DND-41 (cell line): ENCODE measurements around the gene STPG3.

Source experiments
- ATAC-seq: fragments of 200-7000 bp; cut with Tn5 transposase; 3 replicates; pipeline ENCODE4 v1.9.1; 2021; ENCODE audit warnings: low read depth; ENCODE audit not compliant: insufficient read depth
- DNase-seq: peaks from one replicate; pipeline ENCODE4 v3.0.0-alpha.2; 2020
- H2AFZ ChIP-seq: 2 replicates; pipeline ENCODE4 v1.6.0; 2012; ENCODE audit warnings: low read depth, low read length
- H3K27ac ChIP-seq: 2 replicates; pipeline ENCODE4 v1.5.1; 2012; ENCODE audit warnings: low read length, inconsistent platforms
- H3K27me3 ChIP-seq: fragments of 200-600 bp; sonication (generic); 2 replicates; pipeline ENCODE4 v1.6.0; 2012; ENCODE audit warnings: low read length, mild to moderate bottlenecking, inconsistent platforms; ENCODE audit not compliant: insufficient read depth, poor library complexity
- H3K36me3 ChIP-seq: 2 replicates; pipeline ENCODE4 v1.5.1; 2012; ENCODE audit warnings: low read length, inconsistent platforms; ENCODE audit not compliant: insufficient read depth
- H3K4me1 ChIP-seq: 2 replicates; pipeline ENCODE4 v1.5.1; 2012; ENCODE audit warnings: mild to moderate bottlenecking, low read length; ENCODE audit not compliant: insufficient read depth
- H3K4me2 ChIP-seq: 2 replicates; pipeline ENCODE4 v1.6.0; 2012; ENCODE audit warnings: mild to moderate bottlenecking, moderate library complexity, low read length, inconsistent platforms; ENCODE audit not compliant: insufficient read depth
- H3K4me3 ChIP-seq, 2 experiments: fragments of 200-600 bp in 1 of 2; shearing (Covaris generic) in 1 of 2; 2 replicates each; pipeline ENCODE4 v1.5.1; 2012 to 2016; ENCODE audit warnings: inconsistent platforms in 2 of 2, low read length in 2 of 2, mild to moderate bottlenecking in 2 of 2, low read depth in 1 of 2, moderate library complexity in 1 of 2
- H3K79me2 ChIP-seq: 2 replicates; pipeline ENCODE4 v1.6.0; 2012; ENCODE audit warnings: low read length, inconsistent platforms; ENCODE audit not compliant: insufficient read depth
- H3K9ac ChIP-seq: 2 replicates; pipeline ENCODE4 v1.6.0; 2012; ENCODE audit warnings: low read depth, mild to moderate bottlenecking, inconsistent platforms, low read length, moderate library complexity
- H3K9me3 ChIP-seq: 2 replicates; pipeline ENCODE4 v1.5.1; 2012; ENCODE audit warnings: low read length, moderate library complexity, mild to moderate bottlenecking, inconsistent platforms; ENCODE audit not compliant: insufficient read depth, severe bottlenecking
- H4K20me1 ChIP-seq: 2 replicates; pipeline ENCODE4 v1.6.0; 2012; ENCODE audit warnings: low read length; ENCODE audit not compliant: insufficient read depth
- CTCF ChIP-seq: IDR thresholded peaks from 2 replicates; pipeline ENCODE4 v1.5.1; 2012; ENCODE audit warnings: borderline replicate concordance, low read length, moderate library complexity, mild to moderate bottlenecking; ENCODE audit not compliant: poor library complexity, severe bottlenecking; ENCODE audit errors: extremely low read depth
- EZH2 ChIP-seq: IDR thresholded peaks from 3 replicates; pipeline ENCODE4 v1.6.1; 2012; ENCODE audit warnings: borderline replicate concordance, low read depth, mild to moderate bottlenecking, moderate library complexity, low read length, inconsistent platforms; ENCODE audit not compliant: severe bottlenecking

Gene STPG3

DNA sequence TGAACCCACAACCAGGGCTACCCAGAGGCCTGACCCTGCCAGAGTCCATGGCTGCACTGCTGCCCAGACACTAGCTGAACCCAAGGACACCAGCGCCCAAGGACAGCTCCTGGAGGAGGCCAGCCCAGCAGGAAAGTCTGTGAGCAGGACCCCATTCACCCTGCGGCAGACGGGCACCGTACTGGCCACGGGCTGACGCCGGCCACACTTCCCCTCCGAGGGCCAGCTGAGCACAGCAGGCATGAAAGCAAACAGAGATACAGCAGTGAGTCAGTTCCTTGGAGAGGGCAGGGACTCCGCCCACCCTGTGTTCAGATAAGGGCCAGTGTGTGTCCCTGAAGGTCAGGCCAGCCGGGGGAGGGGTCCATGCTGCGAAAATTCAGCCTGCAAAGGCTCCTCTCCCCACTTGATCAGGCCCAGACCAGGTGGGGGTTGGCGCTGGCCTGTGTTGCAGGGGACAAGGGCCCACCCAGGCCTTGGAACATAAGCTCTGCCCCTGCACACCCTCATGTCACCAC is 32.3 kb upstream of the STPG3 start:
- Histone ChIP-seq H3K27me3 (no peaks in the 10 kb centered on the region), H3K4me2 (no peak overlapping the region), H3K9ac (no peak overlapping the region), H3K4me3 (no peak overlapping the region), H3K4me1 (peaks cover 7% of the 10 kb centered on the region), H4K20me1 (no peaks in the 10 kb centered on the region; the same call in 1 of the 2 replicates), H3K79me2 (no peaks in the 10 kb centered on the region), H3K9me3 (no peaks in the 10 kb centered on the region), H3K27ac (no peak overlapping the region), H2AFZ (no peak overlapping the region), H3K36me3 (peaks cover 19% of the 10 kb centered on the region)
- no peak for TF ChIP-seq CTCF
- no peak for TF ChIP-seq EZH2
- ATAC-seq (no peak), DNase-seq (no peak)

GRCh38 chr9:137219757-137220316 is 31.2 kb upstream of the STPG3 start:
- Histone ChIP-seq H3K79me2 (no peaks in the 10 kb centered on the region), H3K36me3 (peaks cover 11% of the 10 kb centered on the region), H2AFZ (no peak overlapping the region), H3K4me1 (peaks cover 17% of the 10 kb centered on the region), H3K27ac (no peak overlapping the region), H3K4me3 (no peak overlapping the region), H3K4me2 (no peak overlapping the region), H3K9me3 (no peaks in the 10 kb centered on the region), H4K20me1 (no peaks in the 10 kb centered on the region; the same call in 1 of the 2 replicates), H3K9ac (no peak overlapping the region), H3K27me3 (no peaks in the 10 kb centered on the region)
- DNase-seq (no peak), ATAC-seq (no peak)
- TF ChIP-seq CTCF (no peak), EZH2 (no peak)

DNA sequence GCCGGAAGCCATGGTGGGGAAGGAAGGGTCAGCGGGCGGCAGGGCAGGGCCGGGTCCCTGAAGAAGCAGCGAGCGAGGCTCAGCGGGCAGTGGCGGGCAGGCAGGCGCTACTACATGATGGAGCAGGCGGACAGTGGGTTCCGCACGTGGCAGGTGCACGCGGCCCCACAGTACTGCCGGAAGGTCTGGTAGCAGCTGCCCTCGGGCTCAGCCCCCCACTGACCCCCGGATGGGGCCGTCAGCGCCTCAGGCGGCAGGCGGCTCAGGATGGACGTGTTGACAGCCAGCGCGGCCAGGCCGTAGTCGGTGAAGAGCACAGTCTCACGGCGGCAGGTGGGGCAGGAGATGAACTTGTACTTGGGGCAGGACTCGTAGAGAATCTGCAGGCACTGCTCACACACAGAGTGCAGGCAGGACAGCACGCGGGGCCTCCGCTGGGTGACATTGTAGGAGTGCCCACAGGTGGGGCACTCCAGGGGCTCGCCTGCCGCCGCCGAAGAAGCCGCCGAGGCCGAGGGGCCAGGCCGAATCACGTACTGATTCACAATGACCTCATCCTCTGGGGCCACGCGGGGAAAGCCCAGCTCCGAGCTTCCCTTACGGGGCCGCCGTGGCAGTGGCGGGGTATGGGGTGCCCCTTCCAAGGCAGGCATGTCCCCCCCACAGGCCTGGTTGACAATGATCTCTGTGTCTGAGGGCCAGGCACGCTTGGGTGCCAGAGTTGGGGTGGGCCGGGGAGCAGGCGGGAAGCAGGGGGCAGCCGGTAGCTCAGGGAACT is 30.6 kb upstream of the STPG3 start:
- ATAC-seq, result no peak
- no peaks in the 10 kb centered on the region for H3K9me3 ChIP-seq
- no peak overlapping the region for H2AFZ ChIP-seq
- DNase-seq, result no peak
- no peaks in the 10 kb centered on the region for H3K27me3 ChIP-seq
- no peaks in the 10 kb centered on the region for H3K79me2 ChIP-seq
- H3K4me2 ChIP-seq, result no peak overlapping the region
- no peaks in the 10 kb centered on the region; the same call in 1 of the 2 replicates for H4K20me1 ChIP-seq
- TF ChIP-seq CTCF, result no peak
- TF ChIP-seq EZH2, result no peak
- no peak overlapping the region for H3K27ac ChIP-seq
- H3K4me3 ChIP-seq, result no peak overlapping the region
- H3K36me3 ChIP-seq, result peaks cover 7% of the 10 kb centered on the region
- H3K9ac ChIP-seq, result no peak overlapping the region
- H3K4me1 ChIP-seq, result peaks cover 17% of the 10 kb centered on the region
